HG02610 (cell line): ENCODE data around the gene RNF146.
A peak's percentile ranks its signal among the peaks of the same experiment; 100 is the strongest.
"Not testable (repeated sequence)": the region's sequence is repeated elsewhere in the genome, so short reads cannot be mapped to it uniquely, and the experiment has no call there.

Experiments
- ATAC-seq: cut with Tn5 transposase; IDR thresholded peaks from one replicate; pipeline ENCODE4 v1.9.1; 2021; ENCODE audit warnings: mild to moderate bottlenecking, moderate library complexity; ENCODE audit not compliant: unreplicated experiment

RNF146 gene

GRCh38 chr6:127279815-127280214 lies 13.2 kb downstream of the RNF146 start:
- peak; percentile 36 for ATAC-seq

- no peak for ATAC-seq
Observed at GRCh38 chr6:127282184-127282583, 15.5 kb downstream of the RNF146 start.

GRCh38 chr6:127288705-127289104 lies 22.0 kb downstream of the RNF146 start:
- peak; percentile 37 for ATAC-seq

GRCh38 chr6:127289934-127290333 lies 23.3 kb downstream of the RNF146 start:
- ATAC-seq, result no peak

GRCh38 chr6:127290391-127291265 lies 24.0 kb downstream of the RNF146 start:
- peak; percentile 42 for ATAC-seq

- ATAC-seq, result peak; percentile 84
Observed at GRCh38 chr6:127291495-127291894, 24.8 kb downstream of the RNF146 start.

- no peak for ATAC-seq
Observed at GRCh38 chr6:127297502-127298070, 30.9 kb downstream of the RNF146 start.

- ATAC-seq, result no peak
Observed at GRCh38 chr6:127298475-127298874, 31.8 kb downstream of the RNF146 start.

GRCh38 chr6:127299522-127300240 lies 33.0 kb downstream of the RNF146 start:
- ATAC-seq, result no peak

- no peak for ATAC-seq
Observed at GRCh38 chr6:127300411-127300810, 33.7 kb downstream of the RNF146 start.

GRCh38 chr6:127301199-127301700 lies 34.6 kb downstream of the RNF146 start:
- no peak for ATAC-seq

GRCh38 chr6:127302728-127303660 lies 36.3 kb downstream of the RNF146 start:
- ATAC-seq, result peak; percentile 70

- ATAC-seq, result no peak
Observed at GRCh38 chr6:127303917-127304316, 37.3 kb downstream of the RNF146 start.

- ATAC-seq, result no peak
Observed at GRCh38 chr6:127305741-127306140, 39.1 kb downstream of the RNF146 start.

GRCh38 chr6:127317388-127318128 lies 50.9 kb downstream of the RNF146 start:
- no peak for ATAC-seq

- no peak for ATAC-seq
Observed at GRCh38 chr6:127319686-127320085, 53.0 kb downstream of the RNF146 start.

- no peak for ATAC-seq
Observed at GRCh38 chr6:127328043-127328609, 61.5 kb downstream of the RNF146 start.

- not testable (repeated sequence) for ATAC-seq
Observed at GRCh38 chr6:127331256-127331655, 64.6 kb downstream of the RNF146 start.

- no peak for ATAC-seq
Observed at GRCh38 chr6:127332383-127332961, 65.8 kb downstream of the RNF146 start.
